ENCODE measurements around the gene LRP2.

DNA sequence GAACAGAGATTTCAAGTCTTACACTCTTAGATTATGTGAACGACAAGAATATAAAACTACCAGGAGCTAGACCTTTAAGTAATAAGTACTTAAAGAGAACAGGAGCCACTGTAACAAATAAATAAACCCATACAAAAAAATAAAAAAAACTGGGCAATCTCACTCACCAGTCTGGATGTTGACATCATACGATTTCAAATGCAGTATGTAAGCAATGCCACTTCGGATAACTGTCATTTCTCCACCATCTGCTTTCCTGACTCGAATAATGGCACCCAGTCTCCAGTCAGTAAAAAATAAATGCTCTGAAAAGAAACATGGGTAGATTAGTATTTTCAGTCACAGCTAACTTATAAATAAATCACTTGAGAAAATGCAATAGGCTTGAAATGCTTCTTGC, 115.1 kb downstream of the LRP2 start:
- TF ChIP-seq, protein P1, sequence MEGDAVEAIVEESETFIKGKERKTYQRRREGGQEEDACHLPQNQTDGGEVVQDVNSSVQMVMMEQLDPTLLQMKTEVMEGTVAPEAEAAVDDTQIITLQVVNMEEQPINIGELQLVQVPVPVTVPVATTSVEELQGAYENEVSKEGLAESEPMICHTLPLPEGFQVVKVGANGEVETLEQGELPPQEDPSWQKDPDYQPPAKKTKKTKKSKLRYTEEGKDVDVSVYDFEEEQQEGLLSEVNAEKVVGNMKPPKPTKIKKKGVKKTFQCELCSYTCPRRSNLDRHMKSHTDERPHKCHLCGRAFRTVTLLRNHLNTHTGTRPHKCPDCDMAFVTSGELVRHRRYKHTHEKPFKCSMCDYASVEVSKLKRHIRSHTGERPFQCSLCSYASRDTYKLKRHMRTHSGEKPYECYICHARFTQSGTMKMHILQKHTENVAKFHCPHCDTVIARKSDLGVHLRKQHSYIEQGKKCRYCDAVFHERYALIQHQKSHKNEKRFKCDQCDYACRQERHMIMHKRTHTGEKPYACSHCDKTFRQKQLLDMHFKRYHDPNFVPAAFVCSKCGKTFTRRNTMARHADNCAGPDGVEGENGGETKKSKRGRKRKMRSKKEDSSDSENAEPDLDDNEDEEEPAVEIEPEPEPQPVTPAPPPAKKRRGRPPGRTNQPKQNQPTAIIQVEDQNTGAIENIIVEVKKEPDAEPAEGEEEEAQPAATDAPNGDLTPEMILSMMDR (conservative IDR thresholded peaks at IDR 0.05 in 1 of 2, IDR thresholded peaks at IDR 0.05 in 1 of 2; ENCODE audit: low read depth in 1 of 2, low read length in 2 of 2) = no peak
- TF ChIP-seq EZH2 (IDR thresholded peaks at IDR 0.05; ENCODE audit: low read length, missing control alignments) = no peak
